Calu3 (cell line): Measurements from ENCODE around the gene KIF20B. TPM values are rescaled to one million over a fixed set of nuclear protein-coding genes. Genes with fewer than 3 reads are reported as not detected.

Source experiments
- BruUV-seq: library from RNA; stranded (reverse); fragments of 400-500 nt; replicated peaks from 2 replicates; lab custom pipeline; 2021; lab: Mats Ljungman, UMichigan
- CTCF ChIA-PET: fragments of 300-600 bp; sonication (Branson Sonifier 250); formaldehyde crosslinking; loops from one replicate; lab custom pipeline; 2022; ENCODE audit warnings: antibody characterized with exemption; lab: Charles Lee
- DNase-seq: peaks from one replicate; pipeline ENCODE4 v3.0.0; 2022
- H3K27ac Mint-ChIP-seq: one replicate; pipeline ENCODE4 v1.8.0; 2022; ENCODE audit warnings: mixed read lengths; ENCODE audit not compliant: unreplicated experiment
- H3K27me3 Mint-ChIP-seq: one replicate; pipeline ENCODE4 v1.8.0; 2022; ENCODE audit warnings: mixed read lengths; ENCODE audit not compliant: unreplicated experiment
- H3K36me3 Mint-ChIP-seq: one replicate; pipeline ENCODE4 v1.8.0; 2022; ENCODE audit warnings: mild to moderate bottlenecking, moderate library complexity, mixed read lengths; ENCODE audit not compliant: insufficient read depth, unreplicated experiment
- H3K4me1 Mint-ChIP-seq: one replicate; pipeline ENCODE4 v1.8.0; 2022; ENCODE audit warnings: mild to moderate bottlenecking, low read depth, mixed read lengths; ENCODE audit not compliant: unreplicated experiment
- H3K4me3 Mint-ChIP-seq: one replicate; pipeline ENCODE4 v1.8.0; 2022; ENCODE audit warnings: mild to moderate bottlenecking, low read depth, moderate library complexity, mixed read lengths; ENCODE audit not compliant: unreplicated experiment
- H3K9me3 Mint-ChIP-seq: one replicate; pipeline ENCODE4 v1.8.0; 2022; ENCODE audit warnings: low read depth, mixed read lengths; ENCODE audit not compliant: unreplicated experiment
- CTCF ChIP-seq: fragments of 200-600 bp; IDR thresholded peaks from one replicate; pipeline ENCODE4 v1.8.0; 2022; ENCODE audit warnings: antibody characterized with exemption; ENCODE audit not compliant: unreplicated experiment
- intact Hi-C: fragments of 100-400 bp; cut with micrococcal nuclease; formaldehyde crosslinking; loops from one replicate; pipeline ENCODE4 v1.10.0; 2022; ENCODE audit not compliant: unreplicated experiment
- total RNA-seq: library from RNA; stranded (reverse); gene quantifications from 2 replicates; pipeline ENCODE4 v1.2.3, GENCODE V29; 2022

The KIF20B gene
- total RNA-seq, 1 experiment from 2014 or later, result 39.9 TPM

GRCh38 chr10:89679986-89680385 is 21.4 kb upstream of the KIF20B start:
- H3K4me1 Mint-ChIP-seq, result no peaks in the 10 kb centered on the region
- CTCF ChIA-PET, result no interaction called here
- no TSS peak for BruUV-seq

GRCh38 chr10:89683883-89684282 is 17.5 kb upstream of the KIF20B start:
- H3K27ac Mint-ChIP-seq, result no peak overlapping the region
- intact Hi-C loops, result no loop called here
- H3K27me3 Mint-ChIP-seq, result no peaks in the 10 kb centered on the region
- no peak overlapping the region for H3K4me3 Mint-ChIP-seq
- no peaks in the 10 kb centered on the region for H3K4me1 Mint-ChIP-seq
- no peak for TF ChIP-seq CTCF
- BruUV-seq, result no TSS peak
- no peaks in the 10 kb centered on the region for H3K36me3 Mint-ChIP-seq
- no peak for DNase-seq
- CTCF ChIA-PET, result no interaction called here
- no peaks in the 10 kb centered on the region for H3K9me3 Mint-ChIP-seq

More at GRCh38 chr10:89679986-89680385, 21.4 kb upstream of the KIF20B start:
- Mint-ChIP-seq H3K36me3 (no peaks in the 10 kb centered on the region), H3K9me3 (no peaks in the 10 kb centered on the region), H3K4me3 (no peak overlapping the region), H3K27me3 (no peaks in the 10 kb centered on the region), H3K27ac (no peak overlapping the region)
- DNase-seq, result no peak
- TF ChIP-seq CTCF, result no peak
- intact Hi-C loops, result no loop called here

- no peaks in the 10 kb centered on the region for H3K36me3 Mint-ChIP-seq
- BruUV-seq, result no TSS peak
- intact Hi-C loops, result no loop called here
Measured at GRCh38 chr10:89684604-89685003, 16.8 kb upstream of the KIF20B start.

GRCh38 chr10:89685936-89686335 is 15.5 kb upstream of the KIF20B start:
- no peak for TF ChIP-seq CTCF
- BruUV-seq, result no TSS peak
- no peaks in the 10 kb centered on the region for H3K36me3 Mint-ChIP-seq

More at GRCh38 chr10:89684604-89685003, 16.8 kb upstream of the KIF20B start:
- Mint-ChIP-seq H3K4me3 (no peak overlapping the region), H3K4me1 (no peaks in the 10 kb centered on the region), H3K27ac (no peak overlapping the region), H3K27me3 (no peaks in the 10 kb centered on the region), H3K9me3 (no peaks in the 10 kb centered on the region)
- CTCF ChIA-PET, result interaction anchor here (0.6 kb wide), 1 partner anchor 996 kb away, joined by 3 read pairs; no protein-coding TSS in a partner anchor
- no peak for DNase-seq
- TF ChIP-seq CTCF, result no peak

More at GRCh38 chr10:89685936-89686335, 15.5 kb upstream of the KIF20B start:
- DNase-seq, result no peak
- CTCF ChIA-PET, result no interaction called here
- Mint-ChIP-seq H3K4me1 (no peaks in the 10 kb centered on the region), H3K27ac (no peak overlapping the region), H3K9me3 (no peaks in the 10 kb centered on the region), H3K27me3 (no peaks in the 10 kb centered on the region), H3K4me3 (no peak overlapping the region)
- intact Hi-C loops, result no loop called here
